Aorta (tissue), 5 donors: ENCODE measurements around the gene CLEC4D. TPM values are rescaled to one million over a fixed set of nuclear protein-coding genes. Genes with fewer than 3 reads are reported as not detected.
"Not testable (repeated sequence)": the region's sequence is repeated elsewhere in the genome, so short reads cannot be mapped to it uniquely, and the experiment has no call there.

Experiments
- ATAC-seq: fragments of 200-7000 bp; cut with Tn5 transposase; one replicate; pipeline ENCODE4 v1.9.1; 2022; ENCODE audit warnings: moderate library complexity; ENCODE audit not compliant: low FRiP score
- DNase-seq, 2 donors: peaks; one replicate each; pipeline ENCODE4 v3.0.0-alpha.2; 2020
- H3K27ac ChIP-seq, 2 donors: one replicate each; pipeline ENCODE4 v1.5.1; 2013; ENCODE audit warnings: low read length in 2 of 2, mild to moderate bottlenecking in 2 of 2, moderate library complexity in 2 of 2, control low read depth in 1 of 2, inconsistent platforms in 1 of 2, low read depth in 1 of 2
- H3K27me3 ChIP-seq, 2 donors: one replicate each; pipeline ENCODE4 v1.6.1; 2013; ENCODE audit warnings: control low read depth in 1 of 2, low read length in 1 of 2, mild to moderate bottlenecking in 1 of 2, moderate library complexity in 1 of 2; ENCODE audit not compliant: insufficient read depth in 2 of 2, control insufficient read depth in 1 of 2
- H3K36me3 ChIP-seq, 2 donors: one replicate each; pipeline ENCODE4 v1.6.1; 2013; ENCODE audit warnings: control low read depth in 1 of 2, low read length in 1 of 2, mild to moderate bottlenecking in 1 of 2; ENCODE audit not compliant: insufficient read depth in 2 of 2, control insufficient read depth in 1 of 2
- H3K4me1 ChIP-seq, 2 donors: one replicate each; pipeline ENCODE4 v1.6.1; 2013; ENCODE audit warnings: low read length in 2 of 2, control low read depth in 1 of 2, mild to moderate bottlenecking in 1 of 2, moderate library complexity in 1 of 2; ENCODE audit not compliant: insufficient read depth in 2 of 2, control insufficient read depth in 1 of 2
- H3K4me3 ChIP-seq, 2 donors: one replicate each; pipeline ENCODE4 v1.5.1; 2013; ENCODE audit warnings: low read length in 2 of 2, control low read depth in 1 of 2, mild to moderate bottlenecking in 1 of 2
- H3K9me3 ChIP-seq: one replicate; pipeline ENCODE4 v1.6.1; 2013; ENCODE audit warnings: mild to moderate bottlenecking, low read length; ENCODE audit not compliant: control insufficient read depth
- WGBS, 2 donors: extraction: QIAGEN DNeasy Blood & Tissue Kit; methylation state at CpG; one replicate each; pipeline ENCODE4 v1.1.7; 2013; 5-methylcytosine and 5-hydroxymethylcytosine counted together
- intact Hi-C, 2 donors: fragments of 100-400 bp; cut with DNase I; formaldehyde crosslinking; loops; one replicate each; pipeline versions ENCODE4 v1.14.2 to v1.15.0; 2022
- polyA plus RNA-seq, 2 donors: library from polyadenylated mRNA; stranded (reverse); fragments of 200-250 nt; gene quantifications; one replicate each; pipeline ENCODE4 v1.2.3, GENCODE V29; 2013
- total RNA-seq, 2 donors: library from RNA; stranded (reverse); fragmentation: NEBNext Ultra II Directional; extraction: Animal tissue kit (Norgen Biotek cat#: 25700); gene quantifications; one replicate each; pipeline ENCODE4 v1.2.1, GENCODE V29; 2021
- donor health status: healthy with polysubstance abuse.
- donor health status: Bipolar disorder and iron deficiency.
- donor health status: DM: no; HTN: no; CAD: no.
- donor health status: DM: no; HTN: no; CAD: no.
- donor health status: DM: yes; HTN: yes; CAD: no.

CLEC4D gene
- total and polyA plus RNA-seq, 4 donors: 0.10 to 2.0 (median 1.4) TPM; not detected in 1

GRCh38 chr12:8563356-8563755 is 50.1 kb downstream of the CLEC4D start:
- H3K4me1 ChIP-seq: no peaks in the 10 kb centered on the region
- no peak overlapping the region for H3K4me3 ChIP-seq
- no peak overlapping the region for H3K27ac ChIP-seq
- 67% methylated on average over 3 of the region's 3 CpGs for WGBS, 2 donors
- no peaks in the 10 kb centered on the region for H3K27me3 ChIP-seq
- H3K36me3 ChIP-seq: no peaks in the 10 kb centered on the region
- no peak for DNase-seq
- H3K9me3 ChIP-seq: peaks cover 2% of the 10 kb centered on the region
- intact Hi-C loops: no loop called here
- ATAC-seq: no peak

GRCh38 chr12:8564656-8565055 is 51.4 kb downstream of the CLEC4D start:
- no peak overlapping the region for H3K27ac ChIP-seq
- no peak overlapping the region for H3K4me3 ChIP-seq
- no peaks in the 10 kb centered on the region for H3K4me1 ChIP-seq
- intact Hi-C loops: no loop called here
- no peaks in the 10 kb centered on the region for H3K27me3 ChIP-seq
- H3K36me3 ChIP-seq: no peaks in the 10 kb centered on the region
- WGBS, 2 donors: 40 to 46% methylated on average over 22 of the region's 22 CpGs
- DNase-seq: no peak
- peaks cover 3% of the 10 kb centered on the region for H3K9me3 ChIP-seq
- ATAC-seq: no peak

GRCh38 chr12:8566052-8566451 is 52.7 kb downstream of the CLEC4D start:
- H3K9me3 ChIP-seq, ATAC-seq, intact Hi-C loops, H3K27ac ChIP-seq, H3K27me3 ChIP-seq, H3K4me1 ChIP-seq, H3K4me3 ChIP-seq, H3K36me3 ChIP-seq, DNase-seq: not testable (repeated sequence)
- WGBS, 2 donors: 80 to 88% methylated on average over 2 of the region's 2 CpGs

GRCh38 chr12:8566525-8566924 is 53.2 kb downstream of the CLEC4D start:
- no peak for ATAC-seq
- intact Hi-C loops: no loop called here
- no peak for DNase-seq
- no peak overlapping the region for H3K4me3 ChIP-seq
- H3K4me1 ChIP-seq: no peaks in the 10 kb centered on the region
- H3K27ac ChIP-seq: no peak overlapping the region
- H3K36me3 ChIP-seq: no peaks in the 10 kb centered on the region
- no peaks in the 10 kb centered on the region for H3K27me3 ChIP-seq
- H3K9me3 ChIP-seq: peaks cover 3% of the 10 kb centered on the region

Other genes starting within 250 kb of the CLEC4D start
- gene CLEC6A, start 57.5 kb upstream of the CLEC4D start, total RNA-seq: not detected
- not detected for gene CLEC6A, start 57.5 kb upstream of the CLEC4D start, polyA plus RNA-seq
- gene CLEC4E, start 27.4 kb downstream of the CLEC4D start, total RNA-seq: 1 to 10 TPM; 4.2 to 5.6 TPM
- 1 to 10 TPM in 1 of 2 donors, under 1 TPM in 1; 0.74 to 7.9 TPM for gene CLEC4E, start 27.4 kb downstream of the CLEC4D start, polyA plus RNA-seq
- under 1 TPM in 1 of 2 donors, not detected in 1; 0.39 TPM for gene AICDA, start 99.4 kb downstream of the CLEC4D start, total RNA-seq
- 1 to 10 TPM in 1 of 2 donors, under 1 TPM in 1; 0.23 to 1.1 TPM for gene AICDA, start 99.4 kb downstream of the CLEC4D start, polyA plus RNA-seq
- 100 to 1,000 TPM in 1 of 2 donors, 10 to 100 TPM in 1; 59.7 to 470 TPM for gene MFAP5, start 149.3 kb downstream of the CLEC4D start, total RNA-seq
- 10 to 100 TPM in 1 of 2 donors, under 1 TPM in 1; 0.67 to 11.8 TPM for gene MFAP5, start 149.3 kb downstream of the CLEC4D start, polyA plus RNA-seq
- gene RIMKLB, start 184.5 kb downstream of the CLEC4D start, total RNA-seq: 100 to 1,000 TPM in 1 of 2 donors, 10 to 100 TPM in 1; 76.2 to 100 TPM
- 100 to 1,000 TPM in 1 of 2 donors, 10 to 100 TPM in 1; 42.6 to 117 TPM for gene RIMKLB, start 184.5 kb downstream of the CLEC4D start, polyA plus RNA-seq